ENCODE data around the gene CDK5. TPM values are rescaled to one million over a fixed set of nuclear protein-coding genes. Genes with fewer than 3 reads are reported as not detected.

Gene CDK5
- total RNA-seq, 2 donors from 2014 or later = 12.5 to 16.2 TPM

Other genes with a start within 250 kb of the CDK5 start
- gene AOC1, start 205.4 kb downstream of the CDK5 start, total RNA-seq = not detected
- gene KCNH2, start 79.6 kb downstream of the CDK5 start, total RNA-seq = under 1 TPM in 1 of 2 donors, not detected in 1; 0.22 TPM
- gene NOS3, start 66.9 kb downstream of the CDK5 start, total RNA-seq = 1 to 10 TPM; 1.2 to 8.0 TPM
- gene ATG9B, start 33.4 kb downstream of the CDK5 start, total RNA-seq = 1 to 10 TPM; 2.5 to 2.7 TPM
- 10 to 100 TPM; 43.1 to 82.8 TPM for gene ABCB8, start 29.4 kb downstream of the CDK5 start, total RNA-seq
- gene ASIC3, start 9.4 kb downstream of the CDK5 start, total RNA-seq = 1 to 10 TPM; 2.8 to 4.7 TPM
- 100 to 1,000 TPM; 117 to 195 TPM for gene SLC4A2, start 1.7 kb upstream of the CDK5 start, total RNA-seq
- 100 to 1,000 TPM in 1 of 2 donors, 10 to 100 TPM in 1; 84.4 to 131 TPM for gene FASTK, start 22.9 kb upstream of the CDK5 start, total RNA-seq
- gene TMUB1, start 25.6 kb upstream of the CDK5 start, total RNA-seq = 10 to 100 TPM; 65.5 to 73.1 TPM
- gene AGAP3, start 28.6 kb upstream of the CDK5 start, total RNA-seq = 100 to 1,000 TPM in 1 of 2 donors, 10 to 100 TPM in 1; 28.4 to 101 TPM
- gene GBX1, start 109.8 kb upstream of the CDK5 start, total RNA-seq = not detected
- gene ASB10, start 129.4 kb upstream of the CDK5 start, total RNA-seq = not detected
- not detected for gene H2BK1, start 152.6 kb upstream of the CDK5 start, total RNA-seq
- 100 to 1,000 TPM in 1 of 2 donors, 10 to 100 TPM in 1; 68.4 to 118 TPM for gene ABCF2, start 169.3 kb upstream of the CDK5 start, total RNA-seq
- 10 to 100 TPM; 54.6 to 67.6 TPM for gene CHPF2, start 174.6 kb upstream of the CDK5 start, total RNA-seq
- gene SMARCD3, start 190.8 kb upstream of the CDK5 start, total RNA-seq = 1 to 10 TPM in 1 of 2 donors, under 1 TPM in 1; 0.93 to 1.2 TPM